ENCODE results near the gene ANKLE1.

The ANKLE1 gene

GRCh38 chr19:17327654-17328516, 46.2 kb downstream of the ANKLE1 start:
- no peak for DNase-seq

- DNase-seq = no peak
Measured at GRCh38 chr19:17328517-17329365, 47.0 kb downstream of the ANKLE1 start.

- no peak for DNase-seq
Measured at GRCh38 chr19:17329366-17330261, 47.9 kb downstream of the ANKLE1 start.

- DNase-seq = no peak
Measured at GRCh38 chr19:17330262-17331044, 48.8 kb downstream of the ANKLE1 start.

GRCh38 chr19:17331045-17331558, 49.4 kb downstream of the ANKLE1 start:
- no peak for DNase-seq

DNA sequence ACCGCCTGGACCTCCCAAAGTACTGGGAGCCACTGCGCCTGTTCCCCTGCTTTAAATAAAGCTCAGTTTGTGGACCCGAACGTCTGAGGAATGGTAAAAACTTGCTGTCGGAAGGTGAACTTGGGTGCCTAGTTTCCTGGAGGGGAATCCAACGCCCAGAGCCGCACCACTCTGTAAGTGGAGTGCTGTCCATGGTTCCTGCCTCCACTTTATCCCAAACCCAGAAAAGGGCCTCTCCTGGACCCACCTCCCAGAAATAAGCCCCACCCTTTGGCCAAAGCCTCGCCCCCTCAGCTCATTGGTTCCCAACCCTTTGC, 50.6 kb downstream of the ANKLE1 start:
- no peak for DNase-seq

DNA sequence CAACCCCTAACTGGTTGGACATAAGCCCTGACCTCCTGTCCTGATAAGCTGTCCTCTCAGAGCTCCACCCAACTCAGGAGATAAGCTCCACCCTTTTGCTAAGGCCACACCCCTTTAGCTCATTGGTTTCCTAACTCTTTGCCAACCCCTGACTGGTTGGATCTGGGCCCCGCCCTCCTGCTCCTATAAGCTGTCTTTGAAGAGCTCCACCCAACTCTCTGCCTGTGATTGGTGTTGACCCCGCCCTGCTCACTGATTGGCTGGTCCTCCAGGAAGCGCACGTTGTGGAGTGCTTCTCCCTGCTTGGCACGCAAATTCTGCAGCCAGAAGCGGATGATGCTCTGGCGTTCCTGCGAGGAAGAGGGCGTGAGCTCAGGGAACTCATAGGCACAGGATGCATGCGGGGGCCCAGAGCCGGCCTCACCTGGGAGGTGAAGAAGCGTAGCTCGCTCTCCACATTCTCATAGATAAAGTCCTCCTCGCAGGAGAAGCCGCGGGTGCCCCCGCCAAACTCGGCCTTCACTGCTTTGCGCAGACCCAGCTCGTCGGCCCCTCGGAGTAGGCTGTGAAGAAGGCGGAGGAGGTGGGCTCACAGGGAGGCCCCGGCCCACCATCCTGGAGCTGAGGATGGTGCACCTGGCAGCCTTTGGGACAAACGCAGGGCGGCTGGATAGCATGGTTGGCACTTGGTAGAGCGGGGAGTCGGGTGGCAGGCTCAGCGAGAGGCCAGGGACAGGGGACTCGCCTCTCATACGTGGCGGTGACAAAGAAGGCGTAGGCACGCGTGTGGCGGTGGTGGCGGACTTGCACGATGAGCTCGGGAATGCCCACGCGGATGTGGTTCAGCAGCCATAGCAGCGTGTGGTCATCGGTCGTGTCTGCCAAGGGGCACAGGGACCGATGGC, 51.2 kb downstream of the ANKLE1 start:
- DNase-seq = no peak

- no peak for DNase-seq
Measured at GRCh38 chr19:17333611-17334413, 52.1 kb downstream of the ANKLE1 start.

DNA sequence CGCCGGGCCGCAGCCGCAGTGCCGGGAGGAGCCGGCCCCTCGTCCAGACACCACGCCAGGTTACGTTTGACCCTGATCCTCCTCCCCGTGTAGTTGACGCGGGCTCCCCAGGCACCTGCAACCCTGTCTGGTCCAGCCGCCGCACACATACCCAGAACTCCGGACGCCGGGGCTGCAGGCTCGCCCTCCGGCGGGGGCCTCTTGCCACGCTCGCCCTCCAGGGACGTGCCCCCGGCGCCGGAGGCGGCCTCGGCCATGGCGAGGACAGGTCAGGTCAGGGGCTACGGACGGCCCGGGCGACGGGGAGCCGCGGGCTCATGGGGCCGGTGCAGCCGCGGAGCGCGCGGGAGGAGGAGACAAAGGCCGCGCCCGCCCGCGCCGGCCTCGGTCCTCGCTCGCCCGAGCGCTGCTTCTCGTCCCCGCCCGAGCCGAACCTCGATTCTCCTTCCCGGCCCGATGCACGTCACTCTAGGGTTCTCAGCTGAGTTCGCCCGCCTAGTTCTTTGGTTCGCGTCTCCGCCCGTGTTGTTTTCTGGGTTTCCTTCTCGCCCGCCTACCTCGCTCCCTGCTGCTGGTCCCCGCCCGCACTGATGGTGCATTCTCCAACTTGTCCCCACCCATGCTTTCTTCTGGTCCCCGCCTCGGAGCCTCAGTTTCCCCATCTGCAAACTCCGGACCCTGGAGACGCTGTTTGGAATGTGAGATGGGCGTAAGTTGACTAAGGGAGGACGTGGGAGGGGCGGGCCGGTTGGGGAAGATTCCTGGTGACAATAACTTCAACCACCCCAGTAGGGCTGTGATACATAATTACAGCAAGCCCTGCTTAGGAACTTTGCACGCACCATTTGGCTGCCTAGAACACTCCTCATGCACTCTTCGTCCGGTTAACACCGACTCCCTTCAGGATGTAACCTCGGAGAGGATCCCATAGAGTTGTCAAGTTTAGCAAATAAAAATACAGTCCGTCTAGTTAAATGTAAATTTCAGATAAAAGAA, 53.0 kb downstream of the ANKLE1 start, which contains the start of gene ANO8:
Gene ANO8, minus strand, starts transcription at position 442 of the 996 bp plus-strand sequence. Its CDS starts 185 bp downstream, at position 257.
- peak; percentile 72 for DNase-seq

GRCh38 chr19:17335575-17335974, 53.9 kb downstream of the ANKLE1 start:
- no peak for DNase-seq

All from NCI-H1417 treated with DMSO at 0.1 percent for 48 hours (cell line).